Right lung (tissue), 10 donors: ENCODE data around the gene TIMM21. TPM values are rescaled to one million over a fixed set of nuclear protein-coding genes. Genes with fewer than 3 reads are reported as not detected.

Experiments
- DNase-seq, 2 donors: peaks; one replicate each; pipeline ENCODE4 v3.0.0-alpha.2; 2013
- long read RNA-seq, 8 donors: transcript quantifications; one replicate each; lab custom pipeline, GENCODE V29; 2026
- polyA plus RNA-seq, 5 donors: library from polyadenylated mRNA; unstranded; fragments of 120-200 nt; gene quantifications; one replicate each; pipeline versions ENCODE4 v1.2.1 to v1.2.3, GENCODE V29; 2013; ENCODE audit warnings: inconsistent platforms in 1 of 5, low replicate concordance in 1 of 5; ENCODE audit not compliant: insufficient read length in 5 of 5, insufficient read depth in 1 of 5

TIMM21 gene, protein sequence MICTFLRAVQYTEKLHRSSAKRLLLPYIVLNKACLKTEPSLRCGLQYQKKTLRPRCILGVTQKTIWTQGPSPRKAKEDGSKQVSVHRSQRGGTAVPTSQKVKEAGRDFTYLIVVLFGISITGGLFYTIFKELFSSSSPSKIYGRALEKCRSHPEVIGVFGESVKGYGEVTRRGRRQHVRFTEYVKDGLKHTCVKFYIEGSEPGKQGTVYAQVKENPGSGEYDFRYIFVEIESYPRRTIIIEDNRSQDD
- polyA plus RNA-seq = 10 to 100 TPM; 45.1 to 58.9 (median 53.0) TPM
- long read RNA-seq, donor 1, transcript TIMM21-201 (6 exons, 3,095 nt) = major isoform, 9 of 28 reads
- long read RNA-seq, donor 1, partial matches to known transcripts = 14 of 28 reads
- long read RNA-seq, donor 1, other reads (novel, unspliced or antisense) = 0 of 28 reads
- long read RNA-seq, donor 2, transcript TIMM21-201 (6 exons, 3,095 nt) = major isoform, 9 of 9 reads
- long read RNA-seq, donor 2, partial matches to known transcripts = 0 of 9 reads
- long read RNA-seq, donor 2, other reads (novel, unspliced or antisense) = 0 of 9 reads
- long read RNA-seq, donor 3, transcript TIMM21-206 (4 exons, 590 nt) = minor isoform, 5 of 22 reads
- long read RNA-seq, donor 3, transcript TIMM21-201 (6 exons, 3,095 nt) = major isoform, 9 of 22 reads
- long read RNA-seq, donor 3, partial matches to known transcripts = 6 of 22 reads
- long read RNA-seq, donor 3, other reads (novel, unspliced or antisense) = 0 of 22 reads
- long read RNA-seq, donor 4, partial matches to known transcripts = 0 of 5 reads
- long read RNA-seq, donor 4, other reads (novel, unspliced or antisense) = 0 of 5 reads
- long read RNA-seq, donor 5, transcript TIMM21-201 (6 exons, 3,095 nt) = major isoform, 9 of 23 reads
- long read RNA-seq, donor 5, transcript TIMM21-205 (3 exons, 579 nt) = major isoform, 9 of 23 reads
- long read RNA-seq, donor 5, partial matches to known transcripts = 5 of 23 reads
- long read RNA-seq, donor 5, other reads (novel, unspliced or antisense) = 0 of 23 reads
- long read RNA-seq, donor 6, transcript TIMM21-201 (6 exons, 3,095 nt) = major isoform, 15 of 22 reads
- long read RNA-seq, donor 6, transcript TIMM21-206 (4 exons, 590 nt) = minor isoform, 6 of 22 reads
- long read RNA-seq, donor 6, partial matches to known transcripts = 0 of 22 reads
- long read RNA-seq, donor 6, other reads (novel, unspliced or antisense) = 0 of 22 reads
- long read RNA-seq, donor 7, transcript TIMM21-201 (6 exons, 3,095 nt) = major isoform, 5 of 16 reads
- long read RNA-seq, donor 7, partial matches to known transcripts = 8 of 16 reads
- long read RNA-seq, donor 7, other reads (novel, unspliced or antisense) = 0 of 16 reads
- long read RNA-seq, donor 8, partial matches to known transcripts = 0 of 4 reads
- long read RNA-seq, donor 8, other reads (novel, unspliced or antisense) = 0 of 4 reads

DNA sequence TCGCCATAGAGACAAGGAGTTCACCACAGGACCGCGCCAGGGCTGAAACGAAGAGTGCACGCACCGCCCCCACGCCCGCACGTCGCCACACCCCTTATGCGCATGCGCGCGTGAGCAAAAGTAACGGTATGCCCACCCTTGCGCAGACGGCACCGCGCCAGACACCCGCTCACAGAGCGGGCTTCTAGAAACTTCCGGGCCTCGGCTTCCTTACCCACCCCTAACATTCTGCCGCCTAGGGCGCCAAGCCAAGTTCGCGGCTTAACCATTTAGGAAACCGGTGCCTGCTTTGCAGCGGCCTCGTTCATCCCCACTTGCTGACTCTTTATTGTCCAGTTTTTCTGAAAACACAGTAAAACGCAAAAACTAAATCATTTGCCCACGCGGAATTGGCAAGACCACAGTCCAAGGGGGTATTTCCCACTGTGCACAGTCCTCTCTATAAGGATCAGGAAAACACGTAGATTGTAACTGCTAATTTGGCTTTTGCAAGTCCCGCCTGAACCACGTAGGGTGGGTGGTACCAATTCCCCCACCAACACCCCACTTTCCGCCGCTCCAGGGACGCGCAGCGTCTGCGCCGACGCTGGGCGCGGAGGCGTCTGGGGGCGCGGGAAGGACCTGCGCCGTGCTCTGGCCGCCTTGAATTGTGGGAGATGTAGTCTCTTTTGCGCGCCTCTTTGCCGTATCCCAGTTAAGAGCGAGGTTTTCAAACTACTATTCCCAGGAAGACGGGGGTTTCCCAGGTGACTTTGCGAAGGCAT is at the start of gene TIMM21, which contains the start of gene FBXO15:
TSS of gene TIMM21 (plus strand) at position 745 of the 764 bp plus-strand sequence. CDS start 286 bp downstream, outside the sequence.
TSS of gene FBXO15 (minus strand) at position 56 of the 764 bp plus-strand sequence. CDS start at position 7, 49 bp downstream.
- peak; percentile 97 for DNase-seq

DNA sequence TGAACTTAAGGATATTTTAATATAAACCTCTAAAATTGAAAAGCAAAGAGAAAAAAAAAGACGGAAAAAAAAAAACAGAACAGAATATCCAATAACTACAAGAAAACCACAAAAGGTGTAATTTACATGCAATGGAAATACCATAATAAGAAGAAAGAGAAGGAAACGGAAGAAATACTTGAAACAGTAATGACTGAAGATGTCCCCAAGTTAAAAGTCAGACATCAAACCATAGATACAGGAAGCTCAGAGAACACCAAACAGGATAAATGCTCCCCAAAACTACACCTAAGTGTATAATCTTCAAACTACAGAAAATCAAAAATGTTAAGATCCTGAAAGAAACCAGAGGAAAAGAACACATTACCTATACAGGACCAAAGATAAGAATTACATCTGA is 39.9 kb upstream of the TIMM21 start:
- no peak for DNase-seq

DNA sequence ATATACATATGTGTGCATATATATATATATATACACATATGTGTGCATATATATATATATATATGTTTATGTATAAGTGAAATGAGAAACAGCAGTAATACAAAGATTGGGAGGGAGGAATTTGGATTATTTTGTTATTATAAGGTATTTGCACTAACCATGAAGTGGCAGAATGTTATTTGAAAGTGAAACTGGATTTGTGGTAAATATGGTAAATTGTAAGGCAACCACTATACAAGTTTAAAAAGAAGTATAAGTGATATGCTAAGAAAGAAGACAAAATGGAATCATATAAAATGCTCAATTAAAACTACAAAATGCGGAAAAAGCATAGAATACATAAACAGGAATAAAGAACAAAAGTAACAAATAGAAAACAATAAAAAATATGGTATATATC is 38.2 kb upstream of the TIMM21 start:
- DNase-seq = no peak

DNA sequence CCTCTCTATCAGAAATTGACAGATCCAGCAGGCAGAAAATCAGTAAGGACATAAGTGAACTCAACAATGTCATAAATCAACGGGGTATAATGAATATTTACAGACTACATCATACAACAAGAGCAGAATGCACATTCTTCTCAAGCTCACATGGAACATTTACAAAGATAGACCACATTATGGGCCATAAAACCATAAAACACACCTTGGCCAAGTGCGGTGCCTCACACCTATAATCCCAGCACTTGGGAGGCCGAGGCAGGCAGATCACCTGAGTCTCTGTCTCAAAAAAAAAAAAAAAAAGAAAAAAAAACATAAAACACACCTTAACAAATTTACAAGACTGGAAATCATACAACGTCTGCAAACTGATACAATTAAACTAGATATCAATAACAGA is 37.3 kb upstream of the TIMM21 start:
- no peak for DNase-seq

DNA sequence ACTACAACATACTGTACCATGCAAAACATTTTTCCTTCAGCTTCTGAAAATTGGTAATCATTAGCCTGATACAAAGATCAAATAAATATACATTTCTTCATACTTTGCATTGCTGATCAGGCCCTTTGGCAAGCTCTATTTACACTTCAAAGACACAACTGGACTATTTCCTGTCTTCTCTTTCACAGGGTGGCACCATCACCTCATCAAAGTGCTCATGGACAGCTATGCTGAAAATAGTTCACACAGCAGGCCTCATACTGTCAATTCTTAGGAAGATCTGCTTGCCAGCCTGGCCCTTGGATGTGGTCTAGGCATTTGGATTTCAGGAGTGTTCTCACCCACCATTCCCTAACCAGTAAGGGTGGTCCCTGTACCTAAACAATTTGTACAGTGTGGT is 34.6 kb upstream of the TIMM21 start:
- no peak for DNase-seq

DNA sequence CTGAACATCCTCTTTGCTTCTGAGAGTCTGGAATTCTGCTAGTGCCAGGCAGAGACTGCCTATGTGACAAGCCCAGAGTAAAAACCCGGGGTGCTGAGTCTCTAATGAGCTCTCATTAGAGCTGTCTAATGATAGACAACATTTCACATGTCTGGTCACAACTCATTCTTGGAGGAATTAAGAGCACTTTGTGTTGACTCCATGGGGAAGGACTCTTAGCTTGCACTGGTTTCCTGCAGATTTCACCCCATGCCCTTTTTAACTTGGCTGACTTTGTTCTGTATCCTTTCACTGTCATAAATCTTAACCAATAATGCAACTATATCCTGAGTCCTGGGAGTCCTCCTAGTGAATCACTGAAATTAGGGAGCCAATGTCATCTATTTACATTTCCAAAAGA is 34.2 kb upstream of the TIMM21 start:
- DNase-seq = no peak

DNA sequence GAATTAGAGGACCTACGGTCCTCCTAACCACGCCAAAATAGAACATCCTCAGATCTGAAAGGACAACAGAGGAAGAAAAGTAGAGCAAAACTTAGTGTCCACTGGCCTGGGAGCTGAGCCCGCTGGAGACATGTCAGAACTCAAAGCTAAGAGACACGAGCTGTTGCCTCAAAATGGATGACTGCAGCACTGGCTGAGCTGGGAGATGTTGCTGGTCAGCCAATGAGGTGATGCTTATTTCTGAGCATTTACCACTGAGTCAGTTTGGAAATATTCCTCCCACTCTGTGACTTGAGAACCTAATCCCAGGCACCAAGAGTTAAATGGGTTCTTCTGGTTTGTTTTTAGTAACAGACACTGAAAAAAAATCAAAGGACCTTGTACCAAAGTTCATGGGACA is 33.3 kb upstream of the TIMM21 start:
- no peak for DNase-seq

DNA sequence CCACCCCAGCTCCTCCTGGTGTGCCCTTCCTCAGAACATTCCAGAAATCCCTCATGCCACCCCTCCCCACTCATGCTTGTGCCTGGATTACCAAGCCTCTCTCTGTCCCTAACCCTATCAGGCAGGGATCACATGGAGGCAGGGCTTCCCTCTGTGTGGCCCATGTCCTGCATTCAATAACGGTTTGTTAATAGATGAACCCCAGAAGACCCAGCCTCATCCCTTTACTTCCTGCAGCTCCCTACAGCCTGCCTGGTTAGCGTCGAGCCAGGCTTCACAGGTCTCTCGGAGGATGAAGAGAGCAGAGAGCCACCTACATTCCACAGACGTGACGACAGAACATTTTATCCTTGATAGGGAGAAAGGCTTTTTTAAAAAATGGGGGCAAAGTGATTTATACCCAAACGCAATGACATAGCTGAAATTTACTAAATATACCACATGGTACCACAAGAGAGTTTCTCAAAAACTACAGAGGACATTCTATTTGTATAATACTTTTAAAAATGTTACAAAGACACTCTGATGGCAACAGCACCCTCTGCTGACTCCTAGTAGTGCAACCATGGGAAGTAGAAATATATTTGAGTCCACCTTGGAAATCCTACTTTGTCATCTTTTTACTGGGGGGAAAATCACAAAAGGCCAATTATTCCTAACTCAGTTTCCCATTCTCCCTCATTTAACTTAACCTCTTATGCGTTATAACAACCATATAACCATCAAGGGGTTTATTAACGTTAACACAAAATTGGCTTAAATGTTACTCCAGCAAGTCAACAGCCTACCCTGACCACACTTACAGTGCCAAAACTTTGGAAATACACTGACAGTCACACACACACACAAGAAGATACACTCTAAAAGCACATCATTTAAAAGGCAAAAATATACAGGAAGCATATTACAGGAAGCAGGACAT is 31.4 kb upstream of the TIMM21 start:
- peak; percentile 3 to 22 for DNase-seq

DNA sequence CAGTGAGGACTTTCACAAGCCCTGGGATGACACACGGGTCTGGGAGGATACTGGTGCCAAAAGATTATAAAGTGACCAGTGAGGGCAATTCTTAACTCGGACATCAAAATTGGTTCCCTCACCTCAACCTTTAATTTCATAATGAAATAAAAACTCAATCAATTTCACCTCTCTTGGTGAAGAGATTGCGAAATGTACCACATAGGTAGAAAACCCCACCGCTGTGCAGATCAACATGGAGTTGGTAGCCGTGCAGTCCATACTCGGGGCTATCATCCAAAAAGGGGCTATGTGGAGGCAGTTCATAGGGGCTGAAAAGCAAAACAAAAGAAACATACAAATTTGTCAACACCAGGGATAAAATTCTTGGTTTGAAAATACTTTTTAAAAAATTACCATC is 25.1 kb upstream of the TIMM21 start:
- DNase-seq = no peak

DNA sequence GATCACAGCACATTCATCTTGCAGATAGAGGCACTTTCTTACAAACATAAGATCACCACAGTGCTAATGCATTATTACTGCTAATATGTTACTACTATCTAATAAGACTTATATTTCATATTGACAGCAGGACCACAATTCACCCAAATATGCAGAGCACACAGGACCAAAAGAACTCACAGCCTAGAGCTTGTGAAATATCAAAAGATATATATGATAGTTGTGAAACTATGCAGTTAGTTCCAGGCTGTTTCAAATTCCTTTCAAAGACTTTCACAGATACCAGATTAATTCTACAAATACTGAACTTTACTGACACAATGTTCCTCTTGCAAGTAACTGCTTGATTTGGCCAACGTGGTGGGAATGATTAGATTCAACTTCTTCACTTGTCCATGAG is 23.7 kb upstream of the TIMM21 start:
- DNase-seq = no peak

DNA sequence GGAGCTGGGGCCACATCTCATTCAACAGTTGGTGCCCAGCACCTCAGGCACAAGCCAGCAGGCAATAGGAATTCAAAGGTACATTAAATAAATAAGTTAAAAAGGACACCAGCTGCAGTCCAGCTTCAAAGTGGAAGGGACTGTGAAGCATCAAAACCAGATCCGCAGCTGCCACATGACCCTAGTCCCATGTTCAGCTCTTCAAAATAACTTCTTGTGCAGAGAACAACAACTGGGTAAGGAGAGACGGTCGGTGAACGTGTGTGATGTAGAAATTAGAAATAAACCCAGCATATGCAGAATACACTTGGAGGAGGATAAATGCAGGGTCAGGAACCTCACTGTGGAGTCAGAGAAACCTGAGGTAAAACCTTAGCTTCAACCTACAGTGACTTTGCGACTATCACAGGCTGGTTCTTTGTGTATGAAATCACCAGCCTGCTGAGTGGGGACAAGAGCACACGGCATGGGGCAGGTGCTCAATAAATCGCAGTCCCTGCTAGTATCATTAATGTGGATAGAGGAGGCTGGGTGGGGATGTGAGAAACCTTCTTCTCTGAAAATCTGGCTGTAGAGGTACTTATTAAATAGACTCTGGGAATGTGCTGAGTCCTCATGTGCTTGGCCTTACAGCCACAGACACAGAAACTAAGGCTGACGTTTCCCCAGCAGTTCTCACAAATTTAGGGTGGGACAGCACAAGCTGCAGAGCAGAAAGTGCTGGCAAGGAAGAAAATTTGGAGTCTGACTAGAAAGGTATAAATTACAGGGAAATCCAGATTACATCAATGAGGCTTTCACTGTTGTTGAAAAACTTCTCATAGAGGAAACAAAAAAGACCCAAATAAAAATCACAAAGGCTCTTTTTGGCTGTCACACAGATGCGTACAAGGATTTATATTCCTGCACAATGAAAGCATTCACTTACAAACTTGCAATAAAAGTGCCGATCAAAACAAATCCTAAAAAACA is 21.4 kb upstream of the TIMM21 start:
- no peak for DNase-seq

DNA sequence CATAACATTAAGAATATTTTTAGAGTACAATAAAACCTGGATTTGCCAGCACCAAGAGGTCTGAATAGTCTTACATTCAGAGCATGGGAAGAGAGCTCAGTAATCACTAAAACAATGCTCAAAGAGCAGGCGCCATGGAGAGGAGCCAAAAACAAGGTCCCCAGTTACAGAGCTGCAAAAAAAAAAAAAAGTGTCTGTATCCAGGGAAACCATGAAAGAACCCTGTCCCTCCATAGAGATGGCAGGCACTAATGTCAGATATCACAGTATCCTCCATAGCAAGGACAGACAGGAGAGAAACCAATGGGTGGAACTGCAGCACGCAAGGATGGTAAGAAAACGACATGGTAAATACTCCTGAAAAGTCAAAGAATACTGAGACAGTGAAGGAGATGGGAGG is 20.2 kb upstream of the TIMM21 start:
- no peak for DNase-seq

DNA sequence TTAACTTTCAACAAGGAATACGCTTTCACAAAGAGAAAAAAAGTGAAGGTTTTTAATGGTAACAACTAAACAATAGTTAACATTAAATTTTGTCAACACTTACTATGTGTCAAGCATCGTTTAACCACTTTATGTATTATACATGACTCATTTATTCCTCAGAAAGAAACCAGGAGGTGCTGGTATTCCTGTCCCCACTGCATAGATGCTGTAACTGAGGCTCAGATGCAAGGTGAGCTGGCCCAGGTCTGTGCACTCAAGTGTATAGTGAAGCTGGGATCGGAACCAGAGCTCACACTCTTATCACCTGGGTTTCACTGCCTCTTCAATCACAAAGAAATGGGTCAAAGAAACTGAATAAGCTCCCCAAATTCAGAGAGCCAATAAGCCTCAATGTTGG is 17.2 kb upstream of the TIMM21 start:
- no peak for DNase-seq

DNA sequence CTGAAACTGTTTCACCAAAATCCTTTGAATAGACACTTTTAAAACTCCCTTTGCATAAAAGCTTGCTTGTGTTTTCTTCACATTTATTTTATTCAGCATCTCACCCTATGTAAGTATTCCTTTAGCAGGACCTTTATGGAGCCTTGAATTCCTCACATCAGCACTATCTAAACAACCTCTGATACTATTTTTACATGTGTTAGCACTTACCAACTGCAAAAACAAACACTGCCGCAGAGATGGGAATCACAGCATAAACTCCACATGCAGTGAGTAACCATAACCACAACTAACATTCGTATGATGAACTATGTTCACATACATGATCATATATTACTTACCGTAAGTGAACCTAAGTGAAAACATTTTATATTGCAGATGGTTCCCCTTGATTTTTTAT is 16.1 kb upstream of the TIMM21 start:
- DNase-seq = no peak

DNA sequence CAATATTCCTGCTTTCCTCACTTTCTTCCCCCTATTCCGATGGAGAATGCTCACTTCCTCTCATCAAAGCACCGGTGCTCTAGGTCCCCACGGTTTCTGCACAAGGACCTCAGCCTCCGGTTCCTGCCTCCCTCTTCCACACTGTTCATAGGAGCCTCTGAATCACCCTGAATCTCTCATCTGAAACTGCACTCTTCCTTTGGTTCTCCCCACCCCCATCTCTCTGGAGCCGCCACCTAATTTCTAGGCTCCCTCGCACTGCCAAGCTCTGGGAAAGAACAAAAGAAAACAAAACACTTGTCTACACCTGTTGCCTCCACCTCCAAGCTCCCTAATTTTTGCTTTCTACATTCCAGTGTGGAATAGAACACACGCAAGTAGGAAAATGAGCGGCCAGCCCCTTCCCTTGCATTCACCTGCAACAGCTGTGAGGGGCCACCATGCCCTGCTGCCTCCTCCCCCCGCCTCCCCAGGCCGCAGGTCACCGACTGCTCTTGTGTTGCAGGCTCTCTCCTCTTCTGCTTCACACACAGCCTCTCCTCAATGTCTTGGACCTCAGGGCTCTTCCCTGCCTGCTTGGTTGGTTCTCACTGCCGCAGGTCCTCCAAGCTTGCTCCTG is 10.3 kb upstream of the TIMM21 start:
- no peak for DNase-seq

DNA sequence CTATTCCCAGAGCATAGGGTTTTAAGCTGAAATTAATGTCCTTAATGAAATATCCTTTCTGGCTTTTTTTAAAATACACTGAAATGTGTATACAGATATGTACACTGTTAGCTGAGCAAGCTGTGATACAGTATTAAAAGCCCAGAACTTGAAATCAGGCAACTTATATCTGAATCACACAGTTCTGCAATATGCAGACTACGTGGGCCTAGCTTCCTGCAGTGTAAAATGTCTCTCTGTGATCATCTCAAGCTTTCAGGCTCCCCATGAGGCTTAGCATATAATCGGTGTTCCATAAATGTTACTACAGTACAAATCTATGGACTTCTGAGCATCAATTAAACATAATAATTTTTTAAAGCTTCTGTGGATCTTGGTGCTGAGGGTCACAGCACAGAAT is 8.9 kb upstream of the TIMM21 start:
- DNase-seq = no peak

DNA sequence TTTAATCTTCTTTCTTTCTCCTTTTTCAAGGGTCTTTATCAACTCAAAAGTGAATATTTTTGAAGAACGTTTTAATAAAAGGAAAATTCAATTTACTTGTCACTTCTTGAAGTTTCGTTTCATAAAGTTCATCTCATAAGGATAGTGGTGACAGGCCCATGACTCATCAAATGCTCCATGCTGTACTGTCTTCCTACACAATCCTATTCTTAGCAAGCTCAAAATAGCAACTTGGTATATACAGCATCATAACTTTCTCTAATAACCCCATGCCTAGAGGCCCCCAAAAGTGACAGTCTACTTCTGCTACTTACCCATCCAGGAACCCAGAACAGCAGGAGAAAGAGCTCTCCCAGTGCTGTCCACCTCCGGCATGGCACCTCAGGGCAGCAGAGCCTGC is 8.4 kb upstream of the TIMM21 start:
- no peak for DNase-seq

DNA sequence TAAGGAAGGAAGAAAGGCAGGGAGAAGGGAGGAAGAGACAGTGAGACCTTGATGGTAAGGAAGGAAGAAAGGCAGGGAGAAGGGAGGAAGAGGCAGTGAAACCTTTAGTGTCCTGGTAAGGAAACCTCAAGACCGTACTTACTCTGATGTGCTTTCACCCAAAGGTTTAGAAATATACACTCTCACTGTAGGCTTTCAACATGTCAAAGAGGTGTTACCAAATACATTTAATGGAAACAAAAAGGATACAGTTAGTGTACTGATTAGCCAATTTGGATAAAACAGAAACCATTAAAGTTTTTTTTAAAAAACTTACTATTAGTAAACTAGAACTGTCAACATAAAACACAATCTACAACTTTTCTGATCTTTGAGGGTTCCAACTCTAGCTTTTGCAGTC is 7.7 kb upstream of the TIMM21 start:
- no peak for DNase-seq
